HTERT RPE-1 (cell line): ENCODE measurements around the gene DFFB.

ENCODE experiments used
- in situ Hi-C: fragments of 300-500 bp; cut with MboI; formaldehyde crosslinking; loops from 4 replicates; pipeline ENCODE4 v1.14.3; 2020; ENCODE audit warnings: low sequenced_read_pairs

Gene DFFB

DNA sequence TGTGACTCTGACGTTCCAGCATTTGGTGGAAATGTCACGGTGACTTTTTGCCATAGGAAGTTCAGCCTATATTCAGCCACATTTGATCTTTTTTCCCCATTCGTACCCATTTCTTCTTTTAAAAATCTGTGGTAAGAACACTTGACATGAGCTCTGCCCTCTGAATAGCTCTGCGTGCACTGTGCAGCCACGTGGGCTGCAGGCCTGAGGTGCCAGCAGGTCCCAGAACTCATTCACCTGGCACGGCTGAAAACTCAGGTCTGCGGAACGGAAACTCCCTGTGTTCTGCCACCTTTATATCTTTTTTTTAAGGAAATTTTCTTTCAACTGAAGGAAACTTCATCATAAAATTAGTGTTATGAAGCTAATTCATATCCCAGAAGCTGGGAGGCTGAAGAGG, 28.9 kb upstream of the DFFB start:
- in situ Hi-C loops: no loop called here

DNA sequence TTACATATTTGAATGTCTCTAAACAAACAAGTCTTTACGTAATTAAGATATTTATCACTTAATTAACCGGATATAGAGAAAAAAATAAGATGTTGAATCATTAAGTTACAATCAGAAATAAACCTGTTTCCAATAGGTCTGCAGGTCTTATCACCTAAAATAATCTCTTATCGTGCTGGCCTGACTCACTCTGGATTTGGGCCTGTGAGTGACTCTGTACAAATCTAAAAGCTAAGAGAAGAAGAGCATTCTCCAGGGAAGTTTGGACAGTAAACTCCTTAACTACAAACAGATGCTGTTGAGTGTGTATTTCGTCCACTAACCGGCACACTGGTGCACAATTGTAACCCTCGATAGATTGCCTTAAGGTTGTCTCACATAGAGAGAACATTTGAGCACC, 25.6 kb upstream of the DFFB start:
- in situ Hi-C loops: no loop called here

DNA sequence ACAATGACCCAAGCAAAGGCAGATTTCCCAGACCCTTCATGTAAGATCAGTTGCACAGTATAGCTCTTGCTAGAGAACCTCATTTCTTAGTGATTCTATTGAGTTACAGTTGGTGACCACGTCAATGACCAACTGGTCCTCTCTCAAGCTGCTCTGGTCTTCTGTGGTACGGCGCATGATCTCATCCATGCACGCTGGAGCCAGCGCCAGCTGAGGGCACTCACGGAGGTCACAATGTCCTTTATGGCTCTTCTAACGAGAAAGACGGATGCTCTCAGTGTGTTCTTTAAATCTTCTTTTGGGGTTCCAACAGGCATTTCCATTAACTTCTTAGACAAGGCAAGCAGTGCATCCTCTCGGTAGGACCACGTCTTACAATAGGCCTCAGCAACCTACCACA, 22.6 kb upstream of the DFFB start:
- in situ Hi-C loops: no loop called here

DNA sequence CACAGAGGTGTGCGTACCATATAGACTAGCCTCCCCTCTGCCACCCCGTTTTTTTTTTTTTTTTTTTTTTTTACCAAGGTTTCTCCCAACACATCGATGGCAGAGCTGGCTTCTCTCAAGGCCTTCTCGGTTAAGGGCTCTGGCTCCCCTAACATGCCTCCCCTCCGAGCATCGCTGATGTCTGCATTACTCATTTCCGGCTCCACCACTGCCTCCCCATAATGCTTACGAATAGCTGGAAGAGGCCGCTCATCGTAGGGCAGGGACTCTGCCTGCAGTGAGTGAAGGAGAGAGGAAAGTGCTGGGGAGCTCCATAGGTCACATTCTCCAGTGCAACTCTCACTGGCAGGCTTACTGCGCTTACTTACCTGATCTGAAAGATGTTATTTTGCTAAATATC, 20.9 kb upstream of the DFFB start:
- in situ Hi-C loops: no loop called here

DNA sequence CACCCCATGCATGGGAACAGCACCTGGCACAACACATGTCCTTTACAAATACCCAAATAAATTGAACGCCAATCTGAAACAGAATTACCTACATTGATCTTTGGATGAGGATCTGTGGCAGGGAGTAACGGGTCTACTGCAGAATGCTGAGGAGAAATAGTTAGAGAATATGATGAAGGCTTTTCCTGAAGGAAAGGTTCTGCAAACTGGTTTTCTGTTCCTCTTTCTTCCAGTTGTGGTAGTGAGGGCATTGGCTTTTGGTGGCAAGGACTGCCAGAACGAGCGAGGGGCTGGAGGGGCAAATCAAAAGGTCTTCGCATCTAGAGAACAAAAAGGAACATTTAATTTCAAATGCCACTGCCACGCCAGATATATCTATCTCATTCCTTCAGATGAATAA, 20.1 kb upstream of the DFFB start:
- in situ Hi-C loops: no loop called here

DNA sequence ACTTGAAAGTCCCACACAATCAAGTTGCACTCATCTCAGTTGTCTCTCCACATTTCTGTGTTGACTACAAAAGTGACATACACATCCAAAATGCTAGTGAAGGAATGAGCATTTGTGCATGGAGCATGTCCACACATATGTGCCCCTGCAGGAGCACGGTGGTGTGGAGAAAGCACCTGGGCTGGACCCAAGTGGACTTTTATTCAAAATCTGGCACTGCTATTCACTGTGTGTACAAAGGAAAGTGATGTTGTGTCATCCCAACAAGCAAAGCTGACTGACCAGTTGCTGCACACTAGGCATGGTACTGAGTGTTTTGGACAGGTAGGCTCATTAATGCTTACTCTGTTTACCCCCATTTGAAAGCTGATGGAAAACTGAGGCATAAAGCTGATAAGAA, 19.6 kb upstream of the DFFB start:
- in situ Hi-C loops: no loop called here

DNA sequence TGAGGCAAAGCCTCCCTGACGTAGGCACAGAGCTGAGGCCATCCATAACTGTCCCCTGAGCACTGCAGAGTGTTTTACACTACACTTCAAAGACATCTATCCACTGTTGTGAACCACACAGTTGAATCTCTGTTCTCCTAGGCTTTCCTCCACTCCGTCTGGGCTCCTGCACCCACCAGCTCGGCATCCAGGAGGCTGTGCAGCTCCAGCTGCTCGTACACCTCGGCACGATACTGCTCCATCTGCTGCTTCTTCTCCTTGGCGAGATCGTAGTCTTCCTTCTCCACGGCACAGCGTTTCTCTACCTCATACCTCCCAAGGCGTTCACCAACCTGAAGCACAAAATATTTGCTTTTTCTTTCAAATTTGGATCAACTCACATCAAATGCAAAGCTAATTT, 18.5 kb upstream of the DFFB start:
- in situ Hi-C loops: no loop called here

DNA sequence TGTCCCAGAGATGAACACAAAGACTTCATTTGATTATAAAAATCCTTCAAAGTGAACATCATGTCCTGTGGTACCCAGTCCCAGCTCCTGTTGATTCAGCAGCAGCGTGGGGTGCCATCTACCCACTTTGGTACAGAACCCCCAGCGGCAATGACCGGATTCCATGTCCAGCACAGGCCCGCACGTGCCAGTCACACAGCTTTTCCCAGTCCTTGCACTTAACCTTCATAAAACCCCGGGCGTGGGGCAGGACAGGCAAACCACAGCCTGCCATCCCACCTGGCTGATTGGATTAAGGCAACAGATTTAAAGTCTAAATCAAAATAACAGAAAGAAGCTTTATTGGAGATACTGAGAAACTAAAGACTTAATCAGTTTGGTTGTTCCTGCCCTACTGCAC, 15.8 kb upstream of the DFFB start:
- in situ Hi-C loops: no loop called here

DNA sequence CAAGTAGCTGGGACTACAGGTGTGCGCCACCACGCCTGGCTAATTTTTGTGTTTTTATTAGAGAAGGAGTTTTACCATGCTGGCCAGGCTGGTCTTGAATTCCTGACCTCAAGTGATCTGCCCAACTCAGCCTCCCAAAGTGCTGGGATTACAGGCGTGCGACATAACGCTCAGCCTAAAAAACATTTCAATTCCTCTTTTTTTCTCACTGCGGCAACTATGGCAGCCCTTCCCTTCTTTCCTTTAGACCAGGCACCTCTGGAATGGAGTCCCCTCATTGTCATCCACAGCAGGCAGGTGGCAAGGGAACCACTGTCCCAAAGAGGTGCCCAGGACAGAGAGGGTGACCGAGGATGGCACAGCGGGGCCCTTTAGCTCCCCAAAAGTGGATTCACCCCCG, 14.4 kb upstream of the DFFB start:
- in situ Hi-C loops: no loop called here

DNA sequence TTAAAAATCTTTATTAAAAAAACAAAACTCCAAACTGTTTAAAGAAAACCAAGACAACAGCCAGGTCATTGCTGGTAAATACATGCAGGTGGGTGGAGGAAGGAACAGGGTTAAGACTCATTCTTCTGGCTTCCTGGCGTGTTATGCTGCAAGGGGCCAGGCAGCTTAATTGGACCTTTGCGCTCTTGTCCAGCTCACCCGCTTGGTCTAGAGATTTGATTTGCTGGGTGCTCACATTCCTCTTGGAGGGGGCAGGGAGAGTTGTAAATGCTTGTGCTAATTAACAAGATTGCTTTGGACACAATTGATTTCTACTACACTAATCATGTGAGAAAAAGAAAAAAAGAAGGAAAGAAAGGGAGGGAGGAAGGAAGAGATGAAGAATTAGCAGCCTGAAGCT, 10.7 kb upstream of the DFFB start:
- in situ Hi-C loops: no loop called here

DNA sequence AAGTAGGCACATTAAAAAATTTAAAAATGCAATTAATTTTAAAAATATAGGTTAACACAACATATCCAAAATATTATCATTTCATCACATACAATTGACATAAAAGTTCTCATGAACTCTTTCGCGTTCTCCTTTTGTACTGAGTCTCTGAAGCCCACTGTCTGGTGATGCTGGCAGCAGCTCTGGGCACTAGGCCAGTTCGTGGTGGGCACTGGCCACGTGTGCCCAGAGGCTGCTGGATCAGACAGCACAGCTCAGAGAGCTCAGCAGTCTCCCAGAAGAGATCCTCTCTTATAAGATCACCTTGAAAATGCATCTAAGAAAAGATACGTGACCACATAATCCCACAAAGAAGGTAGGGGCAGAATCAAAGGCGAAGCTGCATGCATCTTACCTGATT, 10.2 kb upstream of the DFFB start:
- in situ Hi-C loops: no loop called here

DNA sequence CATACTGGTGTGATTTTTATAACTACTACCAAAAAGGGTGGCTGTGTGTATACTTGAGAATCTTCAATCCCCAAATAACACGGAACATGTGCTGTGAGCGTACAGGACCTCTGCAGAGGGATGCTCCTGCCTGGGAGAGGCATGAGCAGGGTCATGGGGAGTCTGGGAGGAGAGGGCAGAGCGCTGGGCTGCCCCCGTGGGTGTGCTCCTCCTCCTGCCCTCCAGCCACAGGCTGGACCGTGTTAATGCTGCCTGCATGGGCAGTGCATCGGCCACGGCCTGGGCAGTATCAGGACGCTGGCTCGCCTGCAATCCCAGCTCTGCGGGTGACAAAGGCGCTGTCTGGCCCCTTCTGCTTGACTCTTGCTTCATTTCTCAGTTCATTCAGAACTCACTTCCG, 6.4 kb upstream of the DFFB start:
- in situ Hi-C loops: no loop called here

DNA sequence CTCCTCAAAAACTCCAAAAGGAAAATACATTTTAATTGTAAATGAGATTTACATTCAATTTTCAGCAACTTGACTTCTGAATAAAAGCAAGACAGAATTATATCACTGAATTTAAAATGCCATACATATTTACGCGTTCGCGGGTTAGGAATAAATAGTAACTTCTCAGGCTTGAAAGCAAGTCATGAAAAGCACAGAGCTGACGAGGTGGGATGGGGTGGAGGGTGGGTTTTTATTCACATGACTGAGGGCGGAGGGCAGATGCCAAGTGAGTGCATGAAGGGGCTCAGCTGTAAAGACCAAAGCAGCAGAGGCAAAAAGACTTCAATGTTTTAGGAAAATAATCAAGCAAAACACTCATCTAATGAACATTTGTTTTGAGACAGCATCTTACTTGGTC, 6.0 kb upstream of the DFFB start:
- in situ Hi-C loops: no loop called here

DNA sequence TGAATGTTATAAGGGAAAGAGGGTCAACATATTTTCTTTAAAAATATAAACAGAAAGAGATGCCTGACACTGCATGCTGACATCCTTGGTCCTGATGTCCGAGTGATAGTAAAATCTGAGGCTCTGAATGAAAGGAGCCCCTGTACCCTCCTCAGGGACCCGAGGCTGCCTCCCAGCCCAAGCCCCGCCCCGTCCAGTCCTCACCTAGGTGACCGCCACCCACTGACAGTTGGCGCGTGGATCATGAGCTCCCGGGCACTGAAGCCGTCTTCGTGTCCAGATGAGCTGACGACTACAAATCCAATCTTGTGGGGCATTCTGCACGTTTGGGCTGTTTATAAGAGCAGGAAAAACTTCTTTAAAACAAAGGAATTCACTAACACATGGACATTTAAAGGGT, 5.2 kb upstream of the DFFB start:
- in situ Hi-C loops: no loop called here

DNA sequence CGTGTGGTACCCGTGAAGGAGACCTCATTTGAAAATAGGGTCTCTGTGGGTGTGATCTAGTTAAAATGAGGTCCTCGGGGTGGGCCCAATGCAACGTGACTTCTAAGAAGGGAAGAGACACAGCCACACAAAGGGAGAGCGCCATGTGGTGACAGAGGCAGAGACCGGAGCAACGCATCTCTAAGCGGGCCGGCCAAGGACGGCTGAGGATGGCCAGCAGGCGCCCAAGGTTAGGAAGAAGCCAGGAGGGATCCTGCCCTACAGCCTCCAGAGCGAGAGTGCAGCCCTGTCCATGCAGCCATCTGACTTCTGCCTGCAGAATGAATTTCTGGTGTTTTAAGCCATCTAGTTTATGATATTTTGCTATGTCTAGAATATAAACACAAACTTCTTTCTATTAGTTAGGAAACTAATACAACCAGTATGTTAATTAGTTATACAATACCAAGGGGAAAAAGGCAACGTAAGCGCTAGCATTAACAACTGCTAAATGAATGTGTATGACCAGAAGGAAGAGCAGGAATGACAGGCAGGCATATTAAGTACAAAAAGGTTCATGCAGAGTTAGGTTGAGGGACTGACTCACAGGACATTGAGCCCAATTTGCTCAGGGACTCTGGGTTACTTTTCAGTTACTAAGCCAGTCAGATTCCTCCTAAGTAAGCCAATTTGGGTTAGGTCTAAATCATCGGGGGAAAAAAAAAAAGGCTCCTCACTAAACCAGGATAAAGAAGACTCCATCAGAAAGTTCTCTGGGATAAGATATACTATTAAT, 4.4 kb upstream of the DFFB start:
- in situ Hi-C loops: no loop called here

DNA sequence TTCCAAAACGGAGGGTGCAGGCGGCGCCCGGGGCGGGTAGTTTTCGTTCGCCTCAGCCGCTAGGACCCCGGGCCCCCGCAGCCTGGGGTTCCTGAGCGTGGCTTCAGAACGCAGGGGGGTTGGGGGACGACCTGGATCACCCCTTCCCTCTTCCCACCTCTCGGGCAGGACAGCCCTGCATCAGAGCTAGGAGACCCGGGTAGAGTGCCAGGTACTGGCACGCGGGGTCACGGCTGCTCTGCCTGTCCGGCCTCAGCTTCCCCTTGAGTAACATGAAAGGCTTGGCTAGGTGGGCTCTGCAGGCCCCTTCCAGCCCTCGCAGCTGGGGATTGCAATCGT, 484 bp downstream of the DFFB start:
- in situ Hi-C loops: no loop called here

DNA sequence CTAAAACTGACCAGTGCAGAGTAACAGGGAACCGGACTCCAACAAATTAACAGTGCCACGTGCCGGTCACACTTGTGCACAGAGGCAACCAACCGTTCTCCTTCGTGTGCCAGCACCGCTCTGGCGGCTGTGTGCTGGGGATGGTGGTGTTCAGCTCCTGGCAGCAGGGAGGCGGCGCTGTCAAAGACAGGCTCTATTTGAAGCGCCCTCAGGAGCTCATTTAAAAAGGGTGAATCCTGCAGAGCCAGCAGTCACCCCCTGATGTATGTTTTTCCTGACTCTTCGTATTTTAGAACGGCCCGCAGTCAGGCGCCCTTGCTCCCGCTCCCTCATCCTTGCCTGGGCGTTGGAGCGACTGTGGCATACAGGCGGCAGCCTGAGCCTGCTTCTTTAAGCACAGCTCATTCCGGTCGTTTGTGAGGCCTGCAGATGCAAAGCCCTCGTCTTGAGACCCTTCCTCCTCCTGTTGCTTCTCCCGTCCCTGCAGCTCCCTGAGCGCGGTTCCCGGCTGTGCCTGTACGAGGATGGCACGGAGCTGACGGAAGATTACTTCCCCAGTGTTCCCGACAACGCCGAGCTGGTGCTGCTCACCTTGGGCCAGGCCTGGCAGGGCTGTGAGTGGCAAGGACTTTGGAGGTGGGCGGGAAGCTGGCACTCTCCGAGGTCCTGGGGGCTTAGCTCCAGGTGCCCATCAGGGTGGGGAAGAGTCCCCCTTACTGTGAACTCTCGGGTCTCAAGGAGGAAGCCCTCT, 1.1 kb downstream of the DFFB start:
- in situ Hi-C loops: no loop called here

DNA sequence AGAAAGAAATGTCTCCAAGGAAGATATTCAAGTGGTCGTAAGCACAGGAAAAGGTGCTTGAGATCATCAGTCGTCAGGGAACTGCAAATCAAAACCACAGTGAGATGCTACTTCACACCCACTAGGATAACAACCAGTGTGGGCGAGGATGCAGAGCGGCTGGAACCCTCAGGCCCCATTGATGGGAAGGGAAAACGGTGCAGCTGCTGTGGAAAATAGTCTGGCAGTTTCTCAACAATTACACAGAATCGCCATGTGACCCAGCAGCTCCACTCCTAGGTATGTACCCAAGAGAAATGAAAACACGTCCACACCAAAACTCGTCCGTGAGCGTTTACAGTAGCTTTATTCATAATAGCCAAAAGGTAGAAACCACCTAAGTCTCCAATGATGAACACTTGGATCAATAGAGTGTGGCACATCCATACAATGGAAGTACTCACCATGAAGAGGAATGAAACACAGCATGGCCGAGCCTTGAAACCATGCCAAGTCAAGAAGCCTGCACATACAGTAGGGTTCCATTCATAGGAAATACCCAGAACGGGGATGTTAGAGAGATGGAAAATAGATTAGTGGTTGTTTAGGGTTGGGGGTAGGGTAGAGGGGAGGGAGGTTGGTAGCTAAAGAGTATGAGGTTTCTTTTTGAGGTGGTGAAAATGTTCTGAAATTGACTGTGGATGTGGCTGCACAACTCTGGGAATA, 6.1 kb downstream of the DFFB start:
- in situ Hi-C loops: no loop called here

DNA sequence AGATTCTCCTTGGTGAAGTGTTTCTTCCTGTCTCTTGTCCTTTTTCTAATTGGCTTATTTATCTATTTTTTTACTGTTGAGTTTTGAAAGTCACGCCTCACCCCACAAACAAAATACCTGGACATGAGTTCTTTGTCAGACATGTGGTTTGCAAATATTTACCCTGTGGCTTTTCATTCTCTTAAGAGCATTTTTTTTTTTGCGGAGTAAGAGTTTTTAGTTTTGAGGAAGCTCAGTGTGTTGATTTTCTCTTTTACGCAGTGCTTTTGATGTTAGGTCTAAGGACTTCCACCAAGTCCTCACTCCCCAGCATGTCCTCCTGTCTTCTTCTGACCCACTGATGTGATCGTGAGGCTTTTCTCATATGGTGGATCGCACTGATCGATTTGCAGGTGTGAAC, 7.6 kb downstream of the DFFB start:
- in situ Hi-C loops: no loop called here

DNA sequence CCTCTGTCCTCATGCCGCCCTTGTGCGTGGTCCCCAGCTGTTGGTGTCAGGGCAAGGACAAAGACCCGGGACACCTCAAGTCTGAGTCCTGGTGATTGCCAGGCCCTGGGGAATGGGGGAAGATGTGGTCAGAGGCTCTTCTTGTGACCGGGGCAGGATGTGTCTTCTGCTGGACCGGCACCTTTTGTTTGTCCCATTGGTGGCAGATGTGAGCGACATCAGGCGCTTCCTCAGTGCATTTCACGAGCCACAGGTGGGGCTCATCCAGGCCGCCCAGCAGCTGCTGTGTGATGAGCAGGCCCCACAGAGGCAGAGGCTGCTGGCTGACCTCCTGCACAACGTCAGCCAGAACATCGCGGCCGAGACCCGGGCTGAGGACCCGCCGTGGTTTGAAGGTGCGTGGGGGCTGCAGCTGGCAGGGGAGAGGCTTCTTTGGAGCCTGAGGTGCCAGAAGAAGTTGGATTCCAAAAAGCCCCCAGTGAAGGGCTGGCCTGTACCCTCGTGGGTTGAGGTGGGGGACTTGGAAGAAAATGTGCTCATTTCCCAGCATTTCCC, 8.4 kb downstream of the DFFB start:
- in situ Hi-C loops: no loop called here

DNA sequence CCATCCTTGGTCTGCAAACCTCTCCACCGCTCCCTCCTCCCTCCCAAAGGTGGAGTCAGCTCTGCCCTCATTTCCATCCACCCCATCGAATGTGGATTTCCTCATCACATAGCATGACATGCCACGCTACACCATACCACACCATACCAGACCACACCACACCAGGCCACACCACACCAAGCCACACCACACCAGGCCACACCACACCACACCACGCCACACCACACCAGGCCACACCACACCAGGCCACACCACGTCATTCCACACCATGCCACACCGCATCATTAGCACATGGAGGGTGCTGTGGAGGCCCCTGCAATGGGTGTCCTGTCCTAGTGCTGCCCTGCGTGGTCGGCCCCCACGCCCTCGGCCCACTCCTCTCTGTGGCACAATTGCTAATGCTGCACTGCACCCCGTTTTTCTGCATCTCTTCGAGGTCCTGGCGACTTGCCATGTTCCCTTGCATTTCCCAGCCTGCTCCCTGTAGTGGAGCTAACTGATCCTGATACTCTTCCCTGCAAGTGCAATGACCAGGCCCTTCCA, 11.3 kb downstream of the DFFB start:
- in situ Hi-C loops: no loop called here
